Nephron progenitor cell (in vitro differentiated cells): ENCODE data around the gene ABL1.

ENCODE experiments used
- DNase-seq: peaks from one replicate; pipeline ENCODE4 v3.0.0; 2021
- H3K27ac Mint-ChIP-seq: 2 replicates; pipeline ENCODE4 v1.8.0; 2021; ENCODE audit warnings: mild to moderate bottlenecking, moderate library complexity, mixed read lengths
- H3K27me3 Mint-ChIP-seq: 2 replicates; pipeline ENCODE4 v1.8.0; 2021; ENCODE audit warnings: mild to moderate bottlenecking, low read depth, mixed read lengths; ENCODE audit not compliant: poor library complexity
- H3K36me3 Mint-ChIP-seq: 2 replicates; pipeline ENCODE4 v1.8.0; 2021; ENCODE audit warnings: low read depth, mixed read lengths
- H3K4me1 Mint-ChIP-seq: 2 replicates; pipeline ENCODE4 v1.8.0; 2021; ENCODE audit warnings: mixed read lengths
- H3K4me3 Mint-ChIP-seq: 2 replicates; pipeline ENCODE4 v1.8.0; 2021; ENCODE audit warnings: mild to moderate bottlenecking, moderate library complexity, mixed read lengths
- H3K9me3 Mint-ChIP-seq: 2 replicates; pipeline ENCODE4 v1.8.0; 2021; ENCODE audit warnings: mild to moderate bottlenecking, moderate library complexity, mixed read lengths
- TF ChIP-seq, protein P1 (sequence below): fragments of 200-600 bp; sonication (generic); IDR thresholded peaks from 2 replicates; pipeline ENCODE4 v1.5.0; 2021; ENCODE audit warnings: antibody characterized with exemption

Gene ABL1

GRCh38 chr9:130854835-130855234 lies 19.8 kb downstream of the ABL1 start:
- H3K9me3 Mint-ChIP-seq, result peaks cover 3% of the 10 kb centered on the region
- no peaks in the 10 kb centered on the region for H3K27me3 Mint-ChIP-seq
- DNase-seq, result no peak
- TF ChIP-seq, protein P1, sequence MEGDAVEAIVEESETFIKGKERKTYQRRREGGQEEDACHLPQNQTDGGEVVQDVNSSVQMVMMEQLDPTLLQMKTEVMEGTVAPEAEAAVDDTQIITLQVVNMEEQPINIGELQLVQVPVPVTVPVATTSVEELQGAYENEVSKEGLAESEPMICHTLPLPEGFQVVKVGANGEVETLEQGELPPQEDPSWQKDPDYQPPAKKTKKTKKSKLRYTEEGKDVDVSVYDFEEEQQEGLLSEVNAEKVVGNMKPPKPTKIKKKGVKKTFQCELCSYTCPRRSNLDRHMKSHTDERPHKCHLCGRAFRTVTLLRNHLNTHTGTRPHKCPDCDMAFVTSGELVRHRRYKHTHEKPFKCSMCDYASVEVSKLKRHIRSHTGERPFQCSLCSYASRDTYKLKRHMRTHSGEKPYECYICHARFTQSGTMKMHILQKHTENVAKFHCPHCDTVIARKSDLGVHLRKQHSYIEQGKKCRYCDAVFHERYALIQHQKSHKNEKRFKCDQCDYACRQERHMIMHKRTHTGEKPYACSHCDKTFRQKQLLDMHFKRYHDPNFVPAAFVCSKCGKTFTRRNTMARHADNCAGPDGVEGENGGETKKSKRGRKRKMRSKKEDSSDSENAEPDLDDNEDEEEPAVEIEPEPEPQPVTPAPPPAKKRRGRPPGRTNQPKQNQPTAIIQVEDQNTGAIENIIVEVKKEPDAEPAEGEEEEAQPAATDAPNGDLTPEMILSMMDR, result no peak
- H3K4me1 Mint-ChIP-seq, result peaks cover 39% of the 10 kb centered on the region
- H3K4me3 Mint-ChIP-seq, result no peak overlapping the region
- peaks cover 68% of the 10 kb centered on the region for H3K36me3 Mint-ChIP-seq
- no peak overlapping the region for H3K27ac Mint-ChIP-seq

DNA sequence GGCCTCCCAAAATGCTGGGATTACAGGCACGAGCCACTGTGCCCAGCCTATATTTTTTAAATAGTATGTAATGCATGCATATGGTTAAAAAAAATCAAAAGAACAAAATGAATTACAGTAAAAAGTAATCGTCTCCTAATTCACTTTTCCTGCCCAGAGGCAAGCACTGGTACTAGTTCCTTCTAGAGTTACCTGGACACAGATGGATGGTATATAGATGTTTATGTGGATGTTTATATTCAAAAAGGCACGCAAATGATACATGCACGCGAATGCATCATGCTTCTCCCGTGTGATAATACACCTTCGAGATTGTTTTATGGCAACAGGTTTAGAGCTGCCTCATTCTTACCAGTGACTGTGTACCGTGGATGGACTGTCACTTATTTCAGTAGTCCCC lies 21.4 kb downstream of the ABL1 start:
- DNase-seq, result no peak
- H3K27me3 Mint-ChIP-seq, result no peaks in the 10 kb centered on the region
- TF ChIP-seq, protein P1, result no peak
- H3K4me3 Mint-ChIP-seq, result no peak overlapping the region
- H3K36me3 Mint-ChIP-seq, result peaks cover 66% of the 10 kb centered on the region
- H3K4me1 Mint-ChIP-seq, result peaks cover 52% of the 10 kb centered on the region
- H3K27ac Mint-ChIP-seq, result peak overlapping the region; percentile 59
- no peaks in the 10 kb centered on the region for H3K9me3 Mint-ChIP-seq

DNA sequence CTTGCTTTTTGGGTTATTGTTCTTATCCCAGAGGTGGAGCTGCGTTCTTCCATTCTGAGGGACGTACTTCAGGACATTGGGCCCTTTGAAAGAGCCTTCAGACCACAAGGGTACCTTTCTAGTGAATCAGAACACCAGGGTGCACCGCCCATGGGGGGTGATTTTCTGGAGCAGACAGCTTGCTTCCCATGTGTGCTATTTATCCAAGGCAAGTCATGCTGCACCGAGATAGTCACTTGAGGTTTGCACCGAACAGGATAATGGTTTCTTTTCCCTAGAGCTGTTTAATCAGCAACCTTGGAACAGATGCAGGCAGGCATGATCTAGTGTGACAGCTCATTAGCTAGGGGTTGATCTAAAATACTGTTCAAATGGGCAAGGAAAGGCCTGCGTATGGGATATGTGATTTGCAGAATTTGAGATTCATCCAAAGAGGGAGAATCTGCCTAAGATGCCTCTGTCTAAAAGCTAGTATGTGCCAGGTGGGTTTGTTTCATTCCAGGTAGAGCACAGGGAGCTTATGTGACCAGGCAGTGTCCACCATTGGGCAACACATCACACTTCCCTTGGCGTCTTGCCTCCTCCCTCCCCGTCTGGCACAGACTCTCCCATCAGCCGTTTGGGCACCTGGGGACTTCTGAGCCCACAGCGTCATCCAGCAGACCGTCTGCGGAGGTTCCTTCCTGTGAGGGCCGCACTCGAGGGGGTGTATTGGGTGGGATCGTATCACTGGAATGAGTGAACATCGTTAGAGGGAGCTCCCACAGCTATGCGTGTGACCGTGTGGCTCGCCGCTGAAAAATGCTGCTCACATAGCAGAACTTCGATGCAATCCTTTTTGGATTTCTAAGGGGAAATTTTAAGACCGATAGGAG lies 23.0 kb downstream of the ABL1 start:
- peaks cover 61% of the 10 kb centered on the region for H3K4me1 Mint-ChIP-seq
- H3K27ac Mint-ChIP-seq, result peak overlapping the region; percentile 81
- no peak overlapping the region for H3K4me3 Mint-ChIP-seq
- no peak for DNase-seq
- no peaks in the 10 kb centered on the region for H3K9me3 Mint-ChIP-seq
- peaks cover 3% of the 10 kb centered on the region for H3K27me3 Mint-ChIP-seq
- TF ChIP-seq, protein P1, result no peak
- peaks cover 72% of the 10 kb centered on the region for H3K36me3 Mint-ChIP-seq

DNA sequence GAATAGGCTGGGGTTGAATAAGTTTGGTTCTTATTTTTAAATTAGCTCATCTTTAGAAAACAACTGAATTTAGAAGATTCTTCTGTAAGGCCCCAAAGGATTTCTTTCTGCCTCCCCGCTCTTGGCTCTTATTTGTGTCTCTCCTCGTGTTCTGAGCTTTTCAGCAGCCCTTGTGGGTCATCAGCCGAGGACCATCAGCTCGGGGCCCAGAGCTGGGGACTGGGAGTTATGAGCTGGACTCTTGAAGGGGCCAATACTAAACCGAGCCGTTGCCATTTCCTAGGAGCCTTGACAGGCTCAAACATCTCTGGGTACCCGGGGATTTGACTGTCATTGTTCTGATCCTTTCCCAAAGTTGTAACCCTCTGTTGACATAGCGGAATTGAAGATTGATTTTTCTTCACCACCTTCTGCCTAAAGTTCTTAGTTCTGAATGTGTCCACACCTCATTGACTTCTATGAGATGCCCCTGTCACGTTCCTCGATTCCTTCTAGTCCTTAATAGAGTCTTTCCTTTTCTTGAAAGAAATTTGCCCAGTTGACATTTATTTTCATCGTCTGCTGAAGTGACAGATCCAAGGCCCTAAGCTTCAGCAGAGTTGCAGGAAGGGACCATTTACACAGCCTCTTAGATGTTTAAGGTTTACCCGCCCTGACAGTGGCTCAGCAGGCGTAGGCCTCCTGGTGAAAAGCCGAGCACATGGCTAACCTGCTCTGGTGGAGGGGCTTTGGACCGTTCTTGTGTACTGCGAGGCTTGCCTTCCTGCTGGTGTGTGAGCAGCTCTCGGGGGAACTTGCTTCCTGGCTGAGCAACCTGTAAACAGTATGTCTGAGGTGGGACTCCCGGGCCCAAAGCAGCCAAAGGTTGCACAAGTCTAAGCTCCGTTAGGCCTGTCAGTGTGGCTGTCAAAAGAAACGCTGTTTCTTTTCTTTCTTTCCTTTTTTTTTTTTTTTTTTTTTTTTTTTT lies 24.0 kb downstream of the ABL1 start:
- no peaks in the 10 kb centered on the region for H3K9me3 Mint-ChIP-seq
- peaks cover 64% of the 10 kb centered on the region for H3K4me1 Mint-ChIP-seq
- H3K36me3 Mint-ChIP-seq, result peaks cover 77% of the 10 kb centered on the region
- H3K27ac Mint-ChIP-seq, result peak overlapping the region; percentile 81
- DNase-seq, result no peak
- no peak overlapping the region for H3K4me3 Mint-ChIP-seq
- H3K27me3 Mint-ChIP-seq, result peaks cover 3% of the 10 kb centered on the region
- TF ChIP-seq, protein P1, result no peak

GRCh38 chr9:130860458-130861316 lies 25.6 kb downstream of the ABL1 start:
- Mint-ChIP-seq H3K4me1 (peaks cover 62% of the 10 kb centered on the region), H3K27ac (peak overlapping the region; percentile 93), H3K4me3 (peak overlapping the region; percentile 4), H3K9me3 (no peaks in the 10 kb centered on the region), H3K27me3 (peaks cover 3% of the 10 kb centered on the region), H3K36me3 (peaks cover 70% of the 10 kb centered on the region)
- TF ChIP-seq, protein P1, result no peak
- no peak for DNase-seq
